ENCODE data around the gene ACSM6.

Gene ACSM6

GRCh38 chr10:95233377-95234034 is 39.5 kb downstream of the ACSM6 start:
- Histone ChIP-seq H3F3A (ENCODE audit: insufficient read depth, low read length) (no peaks in the 10 kb centered on the region), H3K4me1 (ENCODE audit: insufficient read depth, low read length, severe bottlenecking) (peaks cover 15% of the 10 kb centered on the region), H3K9me2 (ENCODE audit: low read depth, low read length) (no peaks in the 10 kb centered on the region)

GRCh38 chr10:95234951-95235350 is 40.9 kb downstream of the ACSM6 start:
- TF ChIP-seq CTCF (IDR thresholded peaks at IDR 0.05; ENCODE audit: low read length), result no peak
- no peak for TF ChIP-seq EZH2 (IDR thresholded peaks at IDR 0.05; ENCODE audit: borderline replicate concordance, low read length)
- no peaks in the 10 kb centered on the region for H3K9me3 ChIP-seq (ENCODE audit: low read length)
- peaks cover 15% of the 10 kb centered on the region for H3K4me1 ChIP-seq (ENCODE audit: insufficient read depth, low read length, severe bottlenecking)
- H3K4me2 ChIP-seq (ENCODE audit: low read length), result no peak overlapping the region
- H3K36me3 ChIP-seq (ENCODE audit: insufficient read depth, low read length), result 0 out of 2 replicates have a peak, but pooled peaks cover 1% of the 10 kb centered on the region
- H3K79me2 ChIP-seq (ENCODE audit: insufficient read depth, low read length), result no peaks in the 10 kb centered on the region
- H3K4me3 ChIP-seq (ENCODE audit: low read depth, low read length, poor library complexity, severe bottlenecking), result no peak overlapping the region
- no peak overlapping the region for H3K9ac ChIP-seq (ENCODE audit: low read length)
- H2AFZ ChIP-seq (ENCODE audit: low read length), result no peak overlapping the region
- H3K27ac ChIP-seq (ENCODE audit: low read depth, low read length, poor library complexity, severe bottlenecking), result no peak overlapping the region
- H3K9me2 ChIP-seq (ENCODE audit: low read depth, low read length), result no peaks in the 10 kb centered on the region
- no peaks in the 10 kb centered on the region for H3F3A ChIP-seq (ENCODE audit: insufficient read depth, low read length)
- no peaks in the 10 kb centered on the region for H4K20me1 ChIP-seq (ENCODE audit: insufficient read depth, low read length)
- H3K27me3 ChIP-seq (ENCODE audit: insufficient read depth, low read length), result no peaks in the 10 kb centered on the region

More at GRCh38 chr10:95233377-95234034, 39.5 kb downstream of the ACSM6 start:
- no peak for TF ChIP-seq CTCF (IDR thresholded peaks at IDR 0.05; ENCODE audit: low read length)
- no peak for TF ChIP-seq EZH2 (IDR thresholded peaks at IDR 0.05; ENCODE audit: borderline replicate concordance, low read length)
- H3K27me3 ChIP-seq (ENCODE audit: insufficient read depth, low read length), result no peaks in the 10 kb centered on the region
- no peak overlapping the region for H2AFZ ChIP-seq (ENCODE audit: low read length)
- H4K20me1 ChIP-seq (ENCODE audit: insufficient read depth, low read length), result no peaks in the 10 kb centered on the region
- no peak overlapping the region for H3K27ac ChIP-seq (ENCODE audit: low read depth, low read length, poor library complexity, severe bottlenecking)
- H3K4me3 ChIP-seq (ENCODE audit: low read depth, low read length, poor library complexity, severe bottlenecking), result no peak overlapping the region
- H3K79me2 ChIP-seq (ENCODE audit: insufficient read depth, low read length), result no peaks in the 10 kb centered on the region
- no peak overlapping the region for H3K9ac ChIP-seq (ENCODE audit: low read length)
- no peak overlapping the region for H3K4me2 ChIP-seq (ENCODE audit: low read length)
- H3K36me3 ChIP-seq (ENCODE audit: insufficient read depth, low read length), result no peaks in the 10 kb centered on the region
- no peaks in the 10 kb centered on the region for H3K9me3 ChIP-seq (ENCODE audit: low read length)

- H3K9ac ChIP-seq (ENCODE audit: low read length), result no peak overlapping the region
- no peak overlapping the region for H3K4me2 ChIP-seq (ENCODE audit: low read length)
- no peak overlapping the region for H3K4me3 ChIP-seq (ENCODE audit: low read depth, low read length, poor library complexity, severe bottlenecking)
- peaks cover 15% of the 10 kb centered on the region for H3K4me1 ChIP-seq (ENCODE audit: insufficient read depth, low read length, severe bottlenecking)
- no peaks in the 10 kb centered on the region for H3K9me3 ChIP-seq (ENCODE audit: low read length)
- no peaks in the 10 kb centered on the region for H3F3A ChIP-seq (ENCODE audit: insufficient read depth, low read length)
- no peaks in the 10 kb centered on the region for H3K27me3 ChIP-seq (ENCODE audit: insufficient read depth, low read length)
- peak overlapping the region; percentile 69 for H3K27ac ChIP-seq (ENCODE audit: low read depth, low read length, poor library complexity, severe bottlenecking)
- no peaks in the 10 kb centered on the region for H3K79me2 ChIP-seq (ENCODE audit: insufficient read depth, low read length)
- 0 out of 2 replicates have a peak, but pooled peaks cover 6% of the 10 kb centered on the region for H3K36me3 ChIP-seq (ENCODE audit: insufficient read depth, low read length)
- no peak for TF ChIP-seq CTCF (IDR thresholded peaks at IDR 0.05; ENCODE audit: low read length)
- TF ChIP-seq EZH2 (IDR thresholded peaks at IDR 0.05; ENCODE audit: borderline replicate concordance, low read length), result no peak
- no peaks in the 10 kb centered on the region for H3K9me2 ChIP-seq (ENCODE audit: low read depth, low read length)
- H2AFZ ChIP-seq (ENCODE audit: low read length), result no peak overlapping the region
- H4K20me1 ChIP-seq (ENCODE audit: insufficient read depth, low read length), result no peaks in the 10 kb centered on the region
Measured at GRCh38 chr10:95235676-95236067, 41.6 kb downstream of the ACSM6 start.
